ENCODE measurements around the gene SAMD8.

The SAMD8 gene

GRCh38 chr10:75111365-75111906, at the start of gene SAMD8:
TSS of gene SAMD8 (plus strand) at chr10:75111656. CDS start at chr10:75150529, 38,873 bp downstream.
- peak; percentile 90 for DNase-seq (ENCODE audit: low read depth)

GRCh38 chr10:75061709-75062505, 49.5 kb upstream of the SAMD8 start:
- no peak for DNase-seq (ENCODE audit: low read depth)

- DNase-seq (ENCODE audit: low read depth): no peak
Observed at GRCh38 chr10:75062506-75063299, 48.8 kb upstream of the SAMD8 start.

- no peak for DNase-seq (ENCODE audit: low read depth)
Observed at GRCh38 chr10:75063461-75064230, 47.8 kb upstream of the SAMD8 start.

GRCh38 chr10:75065076-75065475, 46.4 kb upstream of the SAMD8 start:
- DNase-seq (ENCODE audit: low read depth): no peak

- DNase-seq (ENCODE audit: low read depth): no peak
Observed at GRCh38 chr10:75066271-75066670, 45.2 kb upstream of the SAMD8 start.

- no peak for DNase-seq (ENCODE audit: low read depth)
Observed at GRCh38 chr10:75067272-75067671, 44.2 kb upstream of the SAMD8 start.

- no peak for DNase-seq (ENCODE audit: low read depth)
Observed at GRCh38 chr10:75068523-75068922, 42.9 kb upstream of the SAMD8 start.

- no peak for DNase-seq (ENCODE audit: low read depth)
Observed at GRCh38 chr10:75070476-75070875, 41.0 kb upstream of the SAMD8 start.

GRCh38 chr10:75070961-75071428, 40.5 kb upstream of the SAMD8 start:
- DNase-seq (ENCODE audit: low read depth): no peak

GRCh38 chr10:75071756-75072155, 39.7 kb upstream of the SAMD8 start:
- DNase-seq (ENCODE audit: low read depth): no peak

GRCh38 chr10:75072727-75073126, 38.7 kb upstream of the SAMD8 start:
- DNase-seq (ENCODE audit: low read depth): no peak

GRCh38 chr10:75073442-75073841, 38.0 kb upstream of the SAMD8 start:
- DNase-seq (ENCODE audit: low read depth): no peak

- DNase-seq (ENCODE audit: low read depth): no peak
Observed at GRCh38 chr10:75074711-75075445, 36.6 kb upstream of the SAMD8 start.

- DNase-seq (ENCODE audit: low read depth): no peak
Observed at GRCh38 chr10:75076348-75076747, 35.1 kb upstream of the SAMD8 start.

- DNase-seq (ENCODE audit: low read depth): no peak
Observed at GRCh38 chr10:75079436-75080083, 31.9 kb upstream of the SAMD8 start.

GRCh38 chr10:75080554-75080953, 30.9 kb upstream of the SAMD8 start:
- DNase-seq (ENCODE audit: low read depth): no peak

- DNase-seq (ENCODE audit: low read depth): no peak
Observed at GRCh38 chr10:75081379-75081778, 30.1 kb upstream of the SAMD8 start.

- no peak for DNase-seq (ENCODE audit: low read depth)
Observed at GRCh38 chr10:75083972-75084833, 27.3 kb upstream of the SAMD8 start.

GRCh38 chr10:75084834-75085384, 26.5 kb upstream of the SAMD8 start:
- DNase-seq (ENCODE audit: low read depth): no peak

All from stimulated activated CD8-positive, alpha-beta memory T cell treated with anti-CD3 and anti-CD28 coated beads, Interleukin-12 subunit alpha, Interleukin-12 subunit beta, amount 100 ng/mL, for 4 hours (primary cell).